IPS DF 4.7 (cell line): ENCODE results near the gene MFSD6.
"Not testable (repeated sequence)": the region's sequence is repeated elsewhere in the genome, so short reads cannot be mapped to it uniquely, and the experiment has no call there.

ENCODE experiments used
- DNase-seq: peaks from one replicate; pipeline ENCODE4 v3.0.0-alpha.2; 2013; ENCODE audit warnings: low spot score; ENCODE audit errors: extremely low read depth

MFSD6 gene

DNA sequence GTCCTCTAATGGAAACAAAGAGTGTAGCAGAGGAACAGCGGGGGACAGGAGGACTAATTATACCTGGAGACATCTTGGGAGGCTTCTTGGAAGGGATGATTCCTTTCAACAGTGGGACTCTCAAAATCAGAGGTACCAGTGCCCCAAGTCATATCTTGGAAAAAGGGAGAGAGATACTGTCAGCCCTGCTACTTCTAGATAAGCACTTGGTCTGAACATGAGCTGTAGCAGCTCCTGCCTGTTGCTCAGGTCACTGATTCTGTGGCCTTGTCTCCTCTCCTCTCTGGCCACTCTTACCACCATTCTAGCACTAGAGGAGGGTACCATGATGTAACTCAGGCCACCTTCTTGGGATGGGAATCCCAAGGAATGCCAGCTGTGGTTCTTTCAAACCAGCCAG is 54.5 kb downstream of the MFSD6 start:
- no peak for DNase-seq

DNA sequence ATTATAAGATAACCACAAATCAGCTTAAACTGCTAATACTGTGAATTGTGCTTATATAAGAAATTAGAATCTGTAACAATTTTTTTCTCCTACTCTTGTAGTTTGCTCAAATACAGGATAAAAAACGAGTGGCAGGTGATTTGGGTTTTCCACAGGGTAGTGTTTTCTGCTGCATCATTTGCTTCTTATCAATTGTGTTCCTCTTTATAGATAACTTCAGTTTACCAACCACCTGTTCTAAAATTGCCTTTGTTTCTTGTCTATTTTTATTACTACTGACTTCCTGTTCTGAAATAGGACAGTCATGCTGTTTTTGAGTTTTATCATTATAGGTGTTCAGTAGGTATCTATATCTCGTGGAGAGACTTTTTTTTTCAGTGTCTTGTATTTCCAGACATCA is 56.9 kb downstream of the MFSD6 start:
- DNase-seq: no peak

DNA sequence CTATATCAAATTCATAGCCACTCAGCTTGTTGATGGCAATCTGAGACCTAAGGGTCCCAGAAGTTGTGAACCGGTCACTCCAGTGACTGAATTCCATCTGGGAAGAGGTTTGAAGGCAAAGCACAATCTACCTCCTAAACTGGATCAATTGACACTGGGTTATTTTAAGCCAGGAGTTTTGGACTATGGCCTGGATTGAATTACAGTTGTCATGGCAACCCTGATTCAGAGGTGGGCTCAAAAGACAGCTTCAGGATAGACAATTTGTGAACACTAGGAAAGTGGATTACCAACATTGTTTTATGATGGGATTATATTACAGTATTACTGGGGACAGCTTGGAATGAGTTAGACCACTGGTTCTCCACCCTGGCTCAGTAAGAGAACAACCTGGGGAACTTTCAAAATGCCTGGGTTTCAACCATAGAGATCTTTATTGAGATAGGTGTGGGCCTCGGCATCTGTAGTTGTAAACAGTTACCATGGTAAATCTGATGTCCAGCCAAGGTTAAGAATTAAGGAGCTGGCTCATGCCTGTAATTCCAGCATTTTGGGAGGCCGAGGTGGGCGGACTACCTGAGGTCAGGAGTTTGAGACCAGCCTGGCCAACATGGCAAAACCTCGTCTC is 58.8 kb downstream of the MFSD6 start:
- no peak for DNase-seq

- DNase-seq: no peak
Measured at GRCh38 chr2:190467575-190468083, 59.5 kb downstream of the MFSD6 start.

DNA sequence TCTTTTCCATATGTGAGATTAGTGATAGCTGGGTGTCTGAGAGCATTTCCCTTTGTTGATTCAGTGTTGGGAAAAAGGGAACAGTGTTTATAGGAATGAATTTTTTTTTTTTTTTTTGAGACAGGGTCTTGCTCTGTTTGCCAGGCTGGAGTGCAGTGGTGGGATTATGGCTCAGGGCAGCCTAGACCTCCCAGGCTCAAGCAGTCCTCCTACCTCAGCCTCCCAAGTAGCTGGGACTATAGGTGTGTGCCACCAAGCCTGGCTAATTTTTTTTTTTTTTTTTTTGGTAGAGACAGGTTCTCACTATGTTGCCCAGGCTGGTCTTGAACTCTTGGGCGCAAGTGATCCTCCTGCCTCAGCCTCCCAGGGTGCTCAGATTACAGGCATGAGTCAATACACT is 60.2 kb downstream of the MFSD6 start:
- DNase-seq: not testable (repeated sequence)

- DNase-seq: no peak
Measured at GRCh38 chr2:190468814-190469569, 60.8 kb downstream of the MFSD6 start.

DNA sequence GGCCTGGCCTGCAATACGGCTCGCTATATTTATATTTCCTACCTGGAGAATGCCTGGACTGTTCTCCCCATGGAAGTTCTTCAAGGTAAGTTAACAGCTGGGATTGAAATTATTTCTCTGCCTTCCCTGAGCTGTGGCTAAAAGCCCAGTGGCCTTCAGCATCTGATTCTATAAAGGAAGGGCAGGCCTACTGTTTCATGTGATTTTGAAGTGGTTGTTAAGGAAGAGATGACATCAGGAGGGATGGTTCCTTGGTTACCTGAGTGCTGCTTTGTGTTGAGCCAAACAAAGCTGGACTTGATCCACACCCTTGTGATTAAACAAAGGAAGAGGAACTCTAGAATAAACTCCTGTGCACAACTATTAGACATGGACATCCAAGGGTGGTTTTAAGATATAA is 61.6 kb downstream of the MFSD6 start:
- no peak for DNase-seq

- DNase-seq: no peak
Measured at GRCh38 chr2:190470256-190470826, 62.2 kb downstream of the MFSD6 start.

- DNase-seq: no peak
Measured at GRCh38 chr2:190477661-190478454, 69.7 kb downstream of the MFSD6 start.

- no peak for DNase-seq
Measured at GRCh38 chr2:190478572-190479195, 70.5 kb downstream of the MFSD6 start.

DNA sequence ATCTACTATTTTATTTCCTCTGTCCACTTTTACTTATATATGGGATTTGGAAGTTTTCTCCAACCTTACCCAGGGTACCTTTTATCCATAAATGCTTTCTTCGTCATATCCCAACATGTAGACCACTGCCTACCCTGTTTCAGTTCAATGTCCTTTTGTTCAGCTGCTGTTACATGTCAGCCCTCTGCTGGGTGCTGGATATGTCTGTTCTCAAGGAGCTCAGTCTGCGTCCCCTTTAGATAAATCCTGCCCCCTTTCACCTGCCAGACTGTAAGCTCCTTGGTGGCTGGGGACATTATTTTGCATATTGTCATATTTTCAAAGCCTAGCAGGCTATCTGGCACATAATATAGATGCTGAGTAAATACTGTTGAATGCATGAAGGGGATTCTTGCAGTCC is 73.2 kb downstream of the MFSD6 start:
- DNase-seq: no peak

DNA sequence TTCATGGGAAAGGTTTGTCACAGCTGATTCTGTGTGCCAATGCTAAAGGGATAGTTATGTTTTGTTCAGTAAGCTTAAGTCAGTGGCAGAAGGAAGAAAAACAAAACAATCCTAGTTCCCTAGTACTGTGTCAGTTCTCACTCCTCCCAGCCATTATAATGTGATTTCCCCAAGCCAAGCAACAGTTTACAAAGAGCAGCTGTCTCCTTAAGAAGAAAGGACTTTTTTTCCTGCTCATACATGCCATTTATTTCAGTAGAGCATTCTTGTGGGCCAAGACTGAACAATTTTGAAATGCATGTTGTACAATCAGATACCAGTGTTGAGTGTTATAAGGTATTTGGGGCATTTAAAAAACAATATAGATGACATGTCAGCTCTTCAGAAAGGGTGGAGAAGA is 74.3 kb downstream of the MFSD6 start:
- DNase-seq: no peak

DNA sequence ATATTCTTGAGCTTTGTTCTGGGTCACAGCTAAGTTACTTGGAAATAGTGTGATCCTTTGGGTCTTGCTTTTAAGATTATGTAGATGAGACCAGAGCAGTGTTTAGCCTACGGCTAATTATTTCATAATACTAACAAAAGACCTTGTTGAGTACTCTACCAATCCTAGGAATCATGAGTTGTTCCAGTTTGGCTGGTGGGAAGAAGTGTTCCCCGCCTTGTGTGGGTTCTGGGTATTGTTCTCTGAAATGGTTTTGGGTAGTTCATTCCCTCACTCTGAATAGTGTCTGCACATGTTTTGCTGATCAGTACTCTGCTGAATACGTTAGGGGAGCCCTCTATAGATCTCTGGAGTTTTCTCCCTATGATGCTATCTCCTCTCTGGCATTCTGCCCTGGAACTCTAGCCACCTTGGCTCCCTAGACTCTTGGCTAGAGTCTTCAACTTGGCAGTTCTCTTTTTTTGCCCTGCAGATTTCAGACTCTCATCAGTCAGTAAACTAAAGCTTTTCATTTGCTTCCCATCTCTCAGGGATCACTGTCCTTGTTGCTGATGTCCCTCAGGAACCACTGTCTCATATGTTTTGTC is 78.0 kb downstream of the MFSD6 start:
- no peak for DNase-seq

DNA sequence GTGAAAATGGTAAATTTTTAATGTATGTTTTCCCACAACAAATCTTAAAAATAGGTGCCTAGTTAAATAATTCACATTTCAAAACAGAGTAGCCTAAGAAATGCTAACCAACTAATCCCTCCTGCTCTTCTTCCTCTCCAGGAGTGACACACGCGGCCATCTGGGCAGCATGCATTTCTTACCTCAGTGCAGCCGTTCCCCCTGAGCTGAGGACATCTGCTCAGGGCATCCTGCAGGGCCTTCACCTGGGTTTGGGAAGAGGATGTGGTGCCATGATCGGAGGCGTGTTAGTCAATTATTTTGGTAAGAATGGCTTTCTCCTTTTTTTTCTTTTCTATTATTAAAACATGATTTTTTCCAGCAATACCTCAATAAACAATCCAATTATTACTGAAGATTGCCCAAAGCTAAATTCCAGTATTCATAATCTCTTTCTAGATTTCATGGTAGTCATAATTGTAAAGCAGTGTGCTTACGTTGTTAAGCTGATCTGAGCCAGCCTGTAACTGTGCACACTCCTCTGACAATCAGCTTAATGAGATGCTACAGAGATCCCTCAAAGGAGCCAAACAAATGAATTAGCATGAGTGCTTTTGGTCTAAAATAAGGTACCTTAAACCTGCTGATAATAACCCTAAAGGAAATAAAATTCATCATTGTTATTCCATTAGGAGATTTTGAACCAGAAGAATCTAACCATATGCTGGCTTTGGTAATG is 80.5 kb downstream of the MFSD6 start:
- DNase-seq: no peak

DNA sequence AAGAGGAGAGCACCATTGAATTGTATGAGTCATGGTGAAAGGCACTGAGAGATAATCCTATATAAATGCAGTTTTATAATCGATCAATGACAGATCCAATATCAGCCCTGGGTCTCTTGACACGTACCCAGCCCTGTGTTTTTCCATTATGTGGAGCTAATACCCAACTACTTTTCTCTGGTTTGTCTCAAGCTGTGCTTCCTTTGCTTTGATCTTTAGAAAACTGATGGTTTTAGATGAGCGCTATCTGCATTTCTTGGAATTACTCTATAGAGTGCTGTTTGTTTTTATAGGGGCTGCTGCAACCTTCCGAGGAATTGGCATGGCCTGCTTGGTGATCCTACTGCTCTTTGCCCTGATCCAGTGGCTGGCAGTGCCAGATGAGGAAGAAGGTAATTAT is 81.3 kb downstream of the MFSD6 start:
- DNase-seq: no peak

- DNase-seq: no peak
Measured at GRCh38 chr2:190490502-190490901, 82.3 kb downstream of the MFSD6 start.

GRCh38 chr2:190493095-190493494 is 84.9 kb downstream of the MFSD6 start:
- DNase-seq: no peak

DNA sequence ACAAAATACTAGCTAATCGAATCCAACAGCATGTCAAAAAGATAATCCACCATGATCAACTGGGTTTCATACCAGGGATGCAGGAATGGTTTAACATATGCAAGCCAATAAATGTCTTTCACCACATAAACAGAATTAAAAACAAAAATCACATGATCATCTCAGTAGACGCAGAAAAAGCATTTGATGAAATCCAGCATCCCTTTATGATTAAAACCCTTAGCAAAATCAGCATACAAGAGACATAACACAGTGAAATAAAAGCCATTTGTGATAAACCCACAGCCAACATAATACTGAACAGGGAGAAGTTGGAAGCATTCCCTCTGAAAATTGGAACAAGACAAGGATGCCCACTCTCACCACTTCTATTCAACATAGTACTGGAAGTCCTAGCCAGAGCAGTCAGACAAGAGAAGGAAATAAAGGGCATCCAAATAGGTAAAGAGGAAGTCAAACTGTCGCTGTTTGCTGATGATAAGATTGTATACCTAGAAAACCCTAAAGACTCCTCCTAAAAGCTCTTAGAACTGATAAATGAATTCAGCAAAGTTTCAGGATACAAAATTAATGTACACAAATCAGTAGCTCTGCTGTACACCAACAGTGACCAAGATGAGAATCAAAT is 86.6 kb downstream of the MFSD6 start:
- not testable (repeated sequence) for DNase-seq

DNA sequence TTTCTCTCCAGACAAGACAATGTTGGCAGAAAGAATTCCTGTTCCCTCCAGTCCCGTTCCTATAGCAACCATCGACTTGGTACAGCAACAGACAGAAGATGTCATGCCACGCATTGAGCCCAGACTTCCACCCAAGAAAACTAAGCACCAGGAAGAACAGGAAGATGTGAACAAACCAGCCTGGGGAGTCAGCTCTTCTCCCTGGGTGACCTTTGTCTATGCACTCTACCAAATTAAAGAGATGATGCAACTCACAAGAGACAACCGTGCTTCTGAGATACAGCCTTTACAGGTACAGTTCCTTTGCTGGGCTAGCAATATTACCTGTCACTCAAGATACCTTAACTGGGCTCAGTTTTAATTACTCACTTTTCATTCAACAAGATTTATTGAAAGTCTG is 89.3 kb downstream of the MFSD6 start:
- no peak for DNase-seq

DNA sequence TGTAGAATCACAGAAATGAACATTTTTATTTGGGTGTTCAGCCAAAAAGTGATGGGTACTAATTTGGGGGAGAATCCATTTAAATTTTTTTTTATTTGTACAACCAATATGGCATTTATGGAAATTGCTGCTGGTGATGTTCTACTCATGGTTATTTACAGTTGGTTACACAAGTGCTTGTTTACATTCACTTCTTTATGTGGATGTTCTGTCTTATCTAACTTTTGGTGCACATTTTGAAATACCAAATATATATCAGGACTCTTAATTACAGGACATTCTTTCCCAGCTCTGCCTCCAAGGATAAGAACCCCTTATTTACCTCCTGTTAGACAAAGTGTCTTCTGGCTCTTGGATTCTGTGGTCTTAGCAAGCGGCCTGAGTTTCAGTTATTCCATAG is 91.1 kb downstream of the MFSD6 start:
- no peak for DNase-seq
